LHCN-M2 (cell line): Measurements from ENCODE around the gene HAO1. TPM values are rescaled to one million over a fixed set of nuclear protein-coding genes. Genes with fewer than 3 reads are reported as not detected.
A peak's percentile ranks its signal among the peaks of the same experiment; 100 is the strongest.

Experiments used
- DNase-seq: peaks from one replicate; pipeline ENCODE4 v3.0.0-alpha.2; 2012; ENCODE audit warnings: low read depth
- total RNA-seq: library from RNA; depleted of rRNA; stranded (reverse); fragments of >200 nt; gene quantifications from 2 replicates; pipeline ENCODE4 v1.2.3, GENCODE V29; 2014

HAO1 gene
- total RNA-seq, 1 experiment from 2014 or later = not detected

- no peak for DNase-seq
Observed at GRCh38 chr20:7930343-7930742, 9.9 kb downstream of the HAO1 start.

GRCh38 chr20:7926767-7927166 lies 13.5 kb downstream of the HAO1 start:
- peak; percentile 45 for DNase-seq

- DNase-seq = no peak
Observed at GRCh38 chr20:7926323-7926722, 13.9 kb downstream of the HAO1 start.

- peak; percentile 95 for DNase-seq
Observed at GRCh38 chr20:7924692-7925091, 15.6 kb downstream of the HAO1 start.

- no peak for DNase-seq
Observed at GRCh38 chr20:7916648-7917047, 23.6 kb downstream of the HAO1 start.

- no peak for DNase-seq
Observed at GRCh38 chr20:7912551-7912950, 27.7 kb downstream of the HAO1 start.

- DNase-seq = no peak
Observed at GRCh38 chr20:7911586-7912330, 28.5 kb downstream of the HAO1 start.

GRCh38 chr20:7908905-7909304 lies 31.4 kb downstream of the HAO1 start:
- no peak for DNase-seq

GRCh38 chr20:7903429-7903828 lies 36.8 kb downstream of the HAO1 start:
- DNase-seq = no peak

GRCh38 chr20:7902879-7903278 lies 37.4 kb downstream of the HAO1 start:
- DNase-seq = no peak

GRCh38 chr20:7897781-7898364 lies 42.4 kb downstream of the HAO1 start:
- no peak for DNase-seq

GRCh38 chr20:7893014-7893730 lies 47.1 kb downstream of the HAO1 start:
- DNase-seq = no peak

- no peak for DNase-seq
Observed at GRCh38 chr20:7891705-7892104, 48.6 kb downstream of the HAO1 start.

- no peak for DNase-seq
Observed at GRCh38 chr20:7889736-7890135, 50.5 kb downstream of the HAO1 start.

GRCh38 chr20:7883741-7884140 lies 56.5 kb downstream of the HAO1 start:
- no peak for DNase-seq

GRCh38 chr20:7883309-7883708 lies 56.9 kb downstream of the HAO1 start:
- no peak for DNase-seq

GRCh38 chr20:7882076-7882475 lies 58.2 kb downstream of the HAO1 start:
- DNase-seq = no peak

- no peak for DNase-seq
Observed at GRCh38 chr20:7881551-7881950, 58.7 kb downstream of the HAO1 start.

- DNase-seq = peak; percentile 49
Observed at GRCh38 chr20:7879883-7880282, 60.4 kb downstream of the HAO1 start.

GRCh38 chr20:7868108-7868507 lies 72.2 kb downstream of the HAO1 start:
- no peak for DNase-seq

GRCh38 chr20:7866285-7866684 lies 74.0 kb downstream of the HAO1 start:
- DNase-seq = no peak

GRCh38 chr20:7859356-7859802 lies 80.9 kb downstream of the HAO1 start:
- DNase-seq = peak; percentile 85
